Central memory CD4-positive, alpha-beta T cell (primary cell): ENCODE data around the gene EEF2.
"Not testable (repeated sequence)": the region's sequence is repeated elsewhere in the genome, so short reads cannot be mapped to it uniquely, and the experiment has no call there.

Experiments used
- DNase-seq: peaks from one replicate; pipeline ENCODE4 v3.0.0; 2022

The EEF2 gene

DNA sequence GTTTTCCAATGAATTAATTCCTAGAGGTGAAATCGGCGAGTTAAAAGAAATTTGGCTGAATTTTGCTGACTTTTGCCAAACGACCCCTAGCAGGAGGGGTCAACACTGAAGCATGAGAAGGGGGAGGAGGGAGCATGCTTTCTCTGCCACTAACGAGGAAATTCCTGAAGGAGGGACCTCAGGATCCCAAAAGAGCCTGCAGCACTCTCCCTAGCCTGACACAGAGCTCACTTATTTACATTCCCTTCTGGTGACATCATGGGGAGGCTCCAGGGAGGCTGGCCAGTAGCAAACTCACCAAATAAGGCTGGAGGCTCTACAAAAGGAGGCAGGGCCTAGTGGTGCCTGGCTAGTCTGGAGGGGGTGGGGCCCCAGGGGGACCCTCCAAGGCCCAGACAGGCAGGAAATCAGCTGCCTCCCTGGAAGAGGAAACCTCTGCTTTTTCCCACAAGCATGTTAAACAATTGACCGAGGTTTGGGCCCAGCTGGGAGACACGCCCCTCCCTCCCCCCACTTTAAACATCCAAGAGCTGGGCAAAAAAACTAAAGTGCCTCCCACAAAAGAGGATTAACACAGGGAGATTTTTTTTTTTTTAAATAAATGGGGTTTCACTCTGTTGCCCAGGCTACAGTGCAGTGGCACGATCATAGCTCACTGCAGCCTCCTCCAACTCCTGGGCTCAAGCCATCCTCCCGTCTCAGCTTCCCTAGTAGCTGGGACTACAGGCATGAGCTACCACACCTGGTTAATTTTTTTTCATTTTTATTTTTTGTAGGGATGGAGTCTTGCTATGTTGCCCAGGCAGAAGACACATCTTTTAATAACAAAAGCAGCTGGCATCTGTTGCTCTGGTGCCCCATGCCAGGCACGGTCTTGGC lies 16.5 kb downstream of the EEF2 start:
- no peak for DNase-seq

- DNase-seq: not testable (repeated sequence)
These were observed 17.3 kb downstream of the EEF2 start for GRCh38 chr19:3967983-3968382.

DNA sequence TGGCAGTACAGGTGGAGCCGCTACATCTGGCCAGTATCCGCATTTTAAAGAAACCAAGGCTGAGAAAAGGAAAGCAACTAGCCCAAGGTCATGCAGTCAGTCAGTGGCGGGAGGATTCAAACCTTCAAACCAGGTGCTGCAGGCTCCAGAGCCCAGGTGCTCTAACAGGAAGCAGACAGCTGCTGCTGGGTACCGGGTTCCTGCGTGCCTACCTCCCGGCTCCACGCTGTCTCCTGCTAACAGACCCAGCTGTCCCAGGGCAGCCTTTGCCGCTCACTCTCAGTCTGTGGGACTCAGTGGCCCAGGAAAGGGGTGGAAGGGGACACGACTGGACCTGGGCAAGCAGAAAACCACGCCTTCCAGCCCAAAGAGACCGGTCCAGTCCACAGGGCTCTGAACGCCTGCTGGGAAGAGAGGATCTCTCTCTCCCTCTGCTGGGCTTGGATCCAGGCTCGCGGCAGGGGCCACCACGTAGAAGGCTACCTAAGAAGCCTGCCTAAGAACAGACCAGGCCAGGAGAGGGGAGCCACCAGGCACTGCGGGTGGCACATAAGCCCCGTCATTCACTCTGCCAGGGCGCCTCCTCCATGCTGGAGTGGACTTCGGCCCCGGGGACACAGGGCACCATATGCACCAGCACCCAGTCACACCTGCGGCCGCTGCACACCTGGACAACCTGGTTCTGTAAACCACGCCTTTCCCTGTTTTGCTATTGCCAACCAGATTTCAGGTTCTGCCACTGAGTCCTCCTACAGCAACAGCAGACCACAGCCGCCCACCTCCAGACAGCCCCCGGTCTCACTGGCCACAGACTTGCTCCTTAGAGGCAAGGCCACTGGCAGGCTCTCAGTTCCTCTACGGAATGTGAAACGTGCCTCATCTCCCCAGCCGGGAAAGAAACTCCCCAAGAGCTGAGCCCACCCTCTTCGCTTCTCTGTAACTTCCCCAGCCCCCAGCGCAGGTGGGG lies 18.9 kb downstream of the EEF2 start:
- DNase-seq: no peak

DNA sequence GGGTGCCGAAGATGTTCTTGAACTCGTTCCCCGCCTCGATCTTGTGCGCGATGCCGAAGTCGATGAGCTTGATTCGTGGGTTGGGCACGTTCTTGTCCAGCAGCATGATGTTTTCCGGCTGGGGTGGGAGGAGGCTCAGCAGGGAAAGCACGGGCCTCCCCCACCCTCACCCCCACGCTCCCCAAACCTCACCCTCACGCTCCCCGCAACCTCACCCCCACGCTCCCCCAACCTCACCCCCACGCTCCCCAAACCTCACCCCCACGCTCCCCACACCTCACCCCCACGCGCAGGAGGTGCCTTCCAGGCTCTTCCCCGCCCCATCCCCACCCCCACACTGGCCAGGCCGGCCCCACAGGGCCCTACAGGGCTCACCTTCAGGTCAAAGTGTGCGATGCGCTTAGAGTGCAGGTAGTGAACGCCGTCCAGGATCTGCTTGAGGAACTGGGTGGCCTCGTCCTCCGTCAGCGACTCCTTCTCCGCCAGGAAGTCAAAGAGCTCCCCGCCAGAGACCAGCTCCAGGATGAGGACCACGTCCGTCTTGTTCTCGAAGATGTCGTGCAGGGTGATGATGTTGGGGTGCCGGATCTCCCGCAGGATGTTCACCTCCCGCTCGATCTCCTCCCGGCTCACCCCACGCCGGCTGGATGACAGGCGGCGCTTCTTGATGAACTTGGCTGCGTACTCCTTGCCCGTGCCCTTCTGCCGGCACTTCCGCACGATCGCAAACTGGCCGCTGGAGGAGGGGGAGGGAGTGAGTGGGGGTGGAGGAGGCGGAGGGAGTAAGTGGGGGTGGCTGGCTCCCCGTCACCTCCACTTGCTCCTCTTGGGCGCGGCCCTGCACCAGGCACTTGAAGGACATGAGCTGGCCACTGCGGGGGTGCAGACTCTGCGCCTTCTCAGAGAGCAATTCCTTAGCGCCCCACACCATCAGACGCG lies 20.7 kb downstream of the EEF2 start:
- no peak for DNase-seq

DNA sequence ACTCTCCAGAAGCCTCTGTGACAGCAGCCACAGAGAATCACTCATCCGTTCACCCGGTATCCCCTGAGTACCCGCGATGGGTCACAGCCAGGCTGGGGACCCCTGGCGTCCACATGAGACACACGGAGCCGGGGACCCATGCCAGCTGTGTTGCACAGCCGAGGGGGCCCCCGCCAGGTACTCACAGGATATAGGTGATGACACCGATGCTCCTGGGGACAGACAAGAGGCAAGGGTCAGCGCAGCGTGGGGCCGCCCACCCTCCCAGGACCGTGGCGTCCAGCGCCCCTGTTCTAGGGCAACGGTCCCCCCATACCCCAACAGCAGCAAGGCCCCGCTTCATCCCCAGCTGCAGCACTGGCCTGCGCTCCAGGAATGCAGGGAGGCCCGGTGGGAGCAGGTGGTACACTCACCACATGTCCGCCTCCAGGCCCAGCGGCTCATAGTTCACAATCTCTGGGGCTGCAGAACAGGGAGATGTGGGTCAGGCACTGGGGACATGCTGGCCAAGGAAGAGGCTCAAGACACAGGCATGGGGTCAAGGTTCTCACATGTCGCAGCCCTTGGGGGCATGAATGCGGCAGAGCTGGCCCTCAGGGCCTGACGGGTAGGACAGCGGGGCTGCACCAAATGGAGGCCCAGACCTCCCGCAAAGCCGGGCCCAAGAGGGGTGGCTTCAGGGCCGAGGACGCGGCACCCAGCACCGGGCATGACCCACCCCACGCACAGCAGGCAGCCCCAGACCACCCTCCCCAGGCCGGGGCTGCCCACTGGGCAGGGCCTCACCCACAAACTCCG lies 21.6 kb downstream of the EEF2 start:
- DNase-seq: no peak

DNA sequence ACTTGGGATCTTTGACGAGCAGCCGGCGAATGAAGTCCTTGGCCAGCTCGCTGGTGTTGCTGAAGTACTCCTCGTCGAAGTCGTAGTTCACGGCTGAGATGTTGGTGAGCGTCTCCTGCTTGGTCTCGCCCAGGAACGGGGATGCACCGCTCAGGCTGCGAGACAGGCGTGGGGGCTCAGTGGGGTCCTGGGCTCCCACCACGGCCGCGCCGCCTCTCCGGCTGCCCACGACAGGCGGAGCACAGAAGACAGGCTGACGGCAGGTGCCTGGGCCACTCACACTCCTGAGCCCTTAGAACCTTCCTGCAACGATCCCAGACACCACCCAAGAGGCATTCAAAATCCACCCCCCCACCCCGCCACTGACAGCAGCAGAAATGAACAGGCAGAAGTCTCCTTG lies 24.3 kb downstream of the EEF2 start:
- no peak for DNase-seq

- no peak for DNase-seq
These were observed 25.5 kb downstream of the EEF2 start for GRCh38 chr19:3959766-3960131.

GRCh38 chr19:3958836-3959765 lies 26.2 kb downstream of the EEF2 start:
- no peak for DNase-seq

GRCh38 chr19:3955688-3956087 lies 29.6 kb downstream of the EEF2 start:
- no peak for DNase-seq

DNA sequence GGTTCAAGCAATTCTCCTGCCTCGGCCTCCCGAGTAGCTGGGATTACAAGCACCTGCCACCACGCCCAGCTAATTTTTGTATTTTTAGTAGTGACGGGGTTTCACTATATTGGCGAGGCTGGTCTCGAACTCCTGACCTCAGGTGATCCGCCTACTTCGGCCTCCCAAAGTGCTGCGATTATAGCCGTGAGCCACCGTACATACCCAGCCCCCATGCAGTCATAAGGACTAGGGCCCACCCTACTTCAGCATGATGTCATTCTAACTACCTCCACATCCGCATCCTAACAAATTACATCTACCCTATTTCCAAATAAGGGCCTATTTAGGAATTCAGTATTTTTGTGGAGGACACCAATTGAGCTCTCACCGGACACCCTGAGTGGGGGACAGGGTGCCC lies 30.0 kb downstream of the EEF2 start:
- DNase-seq: not testable (repeated sequence)

GRCh38 chr19:3954107-3954506 lies 31.2 kb downstream of the EEF2 start:
- no peak for DNase-seq

DNA sequence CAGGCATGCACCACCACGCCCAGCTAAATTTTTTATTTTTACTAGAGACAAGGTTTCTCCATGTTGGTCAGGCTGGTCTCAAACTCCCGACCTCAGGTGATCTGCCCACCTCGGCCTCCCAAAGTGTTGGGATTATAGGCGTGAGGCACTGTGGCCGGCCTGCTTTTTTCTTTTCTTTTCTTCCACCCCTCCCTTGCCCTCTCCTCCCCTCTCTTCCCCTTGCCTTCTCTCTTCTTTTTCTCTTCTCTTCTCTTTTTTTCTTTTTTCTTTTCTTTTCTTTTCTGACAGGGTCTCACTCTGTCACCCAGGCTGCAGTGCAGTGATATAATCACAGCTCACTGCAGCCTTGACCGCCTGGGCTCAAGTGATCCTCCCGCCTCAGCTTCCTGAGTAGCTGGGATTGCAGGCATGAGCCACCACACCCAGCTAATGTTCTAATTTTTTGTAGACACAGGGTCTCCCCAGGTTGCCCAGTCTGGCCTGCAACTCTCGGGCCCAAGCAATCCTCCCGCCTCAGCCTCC lies 32.4 kb downstream of the EEF2 start:
- DNase-seq: not testable (repeated sequence)

GRCh38 chr19:3950871-3951861 lies 34.1 kb downstream of the EEF2 start:
- DNase-seq: no peak

- DNase-seq: no peak
These were observed 35.0 kb downstream of the EEF2 start for GRCh38 chr19:3949997-3950859.

DNA sequence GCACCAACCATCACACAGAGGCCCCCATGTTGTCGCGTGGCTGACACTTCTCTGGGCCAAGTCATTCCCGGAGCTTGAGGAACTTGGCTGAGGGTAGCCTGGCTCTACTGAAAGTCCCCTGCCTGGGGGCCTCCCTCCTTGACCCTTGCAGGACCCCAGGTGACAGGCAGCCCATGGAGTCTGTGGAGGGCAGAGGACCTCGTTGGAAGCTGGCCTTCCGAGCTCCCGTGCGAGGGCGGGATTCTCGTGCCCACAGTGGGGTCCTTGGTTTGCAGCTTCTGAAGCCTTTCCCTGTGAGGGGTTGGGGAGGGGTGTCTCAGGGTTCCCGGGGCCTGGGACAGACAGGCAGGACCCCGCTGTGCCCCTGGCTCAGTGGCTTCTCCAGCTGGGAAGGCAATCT lies 36.0 kb downstream of the EEF2 start:
- DNase-seq: no peak

DNA sequence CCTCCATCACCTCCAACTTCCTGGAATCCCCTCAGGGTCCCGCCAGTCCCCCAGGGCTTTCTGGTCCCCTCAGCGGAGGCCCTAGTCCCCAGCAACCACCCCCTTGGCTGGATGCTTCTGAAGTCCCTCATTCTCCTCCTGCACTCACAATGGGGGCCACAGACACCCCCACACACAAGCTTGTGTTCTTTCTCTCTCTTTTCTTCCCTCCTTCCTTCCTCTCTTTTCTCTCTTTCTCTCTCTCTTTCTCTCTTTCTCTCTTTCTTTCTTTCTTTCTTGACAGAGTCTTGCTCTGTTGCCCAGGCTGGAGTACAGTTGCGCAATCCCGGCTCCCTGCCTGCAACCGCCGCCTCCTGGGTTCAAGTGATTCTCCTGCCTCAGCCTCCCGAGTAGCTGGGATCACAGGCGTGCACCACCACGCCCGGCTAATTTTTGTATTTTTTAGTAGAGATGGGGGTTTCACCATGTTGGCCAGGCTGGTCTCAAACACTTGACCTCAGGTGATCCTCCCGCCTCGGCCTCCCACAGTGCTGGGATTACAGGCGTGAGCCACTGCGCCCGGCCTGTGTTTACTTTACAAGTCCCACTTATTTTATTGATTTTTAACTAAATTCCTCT lies 37.8 kb downstream of the EEF2 start:
- DNase-seq: not testable (repeated sequence)

- no peak for DNase-seq
These were observed 39.4 kb downstream of the EEF2 start for GRCh38 chr19:3945838-3946237.
